GM20000 (cell line): ENCODE results near the gene SOWAHA.

Experiments
- DNase-seq: peaks from one replicate; pipeline ENCODE4 v3.0.0; 2012; ENCODE audit warnings: low spot score
- TF ChIP-seq, protein P1 (sequence below): IDR thresholded peaks from 2 replicates; pipeline ENCODE4 v1.5.1; 2012; ENCODE audit warnings: mild to moderate bottlenecking, control low read depth; ENCODE audit errors: extremely low read depth, missing control alignments

The SOWAHA gene

DNA sequence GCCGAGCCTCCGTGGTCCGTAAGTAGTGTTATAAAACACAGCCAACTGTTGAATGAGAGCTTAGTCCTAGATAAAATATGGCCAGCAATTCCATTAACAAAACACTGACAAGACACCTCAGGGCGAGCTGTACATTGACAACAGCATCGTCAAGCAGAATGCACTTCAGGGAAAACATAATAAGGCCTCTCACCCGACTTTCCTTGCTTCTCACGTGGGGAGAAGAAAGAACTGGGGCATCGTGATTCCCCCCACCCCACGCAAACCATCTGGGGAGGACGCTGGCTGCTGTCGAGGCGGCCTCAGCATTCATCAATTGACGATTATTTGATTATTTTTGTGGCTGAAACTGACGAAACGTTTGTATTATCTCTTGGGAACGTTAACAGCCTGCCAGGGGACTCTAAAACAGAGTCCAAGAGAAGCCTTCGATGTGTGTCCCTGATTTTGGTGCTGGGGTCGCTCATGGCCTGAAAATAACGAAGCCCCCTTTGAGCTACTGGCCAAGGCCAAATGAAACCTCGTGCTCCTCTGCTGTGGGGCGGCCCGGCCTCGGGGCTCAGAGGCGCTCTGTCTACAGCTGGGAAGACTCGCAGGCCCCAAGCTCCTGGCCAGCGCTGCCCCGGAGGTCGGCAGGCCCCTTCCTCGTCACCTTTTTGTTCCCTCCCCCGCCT lies 52.7 kb downstream of the SOWAHA start:
- no peak for DNase-seq
- TF ChIP-seq, protein P1, sequence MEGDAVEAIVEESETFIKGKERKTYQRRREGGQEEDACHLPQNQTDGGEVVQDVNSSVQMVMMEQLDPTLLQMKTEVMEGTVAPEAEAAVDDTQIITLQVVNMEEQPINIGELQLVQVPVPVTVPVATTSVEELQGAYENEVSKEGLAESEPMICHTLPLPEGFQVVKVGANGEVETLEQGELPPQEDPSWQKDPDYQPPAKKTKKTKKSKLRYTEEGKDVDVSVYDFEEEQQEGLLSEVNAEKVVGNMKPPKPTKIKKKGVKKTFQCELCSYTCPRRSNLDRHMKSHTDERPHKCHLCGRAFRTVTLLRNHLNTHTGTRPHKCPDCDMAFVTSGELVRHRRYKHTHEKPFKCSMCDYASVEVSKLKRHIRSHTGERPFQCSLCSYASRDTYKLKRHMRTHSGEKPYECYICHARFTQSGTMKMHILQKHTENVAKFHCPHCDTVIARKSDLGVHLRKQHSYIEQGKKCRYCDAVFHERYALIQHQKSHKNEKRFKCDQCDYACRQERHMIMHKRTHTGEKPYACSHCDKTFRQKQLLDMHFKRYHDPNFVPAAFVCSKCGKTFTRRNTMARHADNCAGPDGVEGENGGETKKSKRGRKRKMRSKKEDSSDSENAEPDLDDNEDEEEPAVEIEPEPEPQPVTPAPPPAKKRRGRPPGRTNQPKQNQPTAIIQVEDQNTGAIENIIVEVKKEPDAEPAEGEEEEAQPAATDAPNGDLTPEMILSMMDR = no peak
